ENCODE data around the gene FAM219A.
A peak's percentile ranks its signal among the peaks of the same experiment; 100 is the strongest.

Gene FAM219A

DNA sequence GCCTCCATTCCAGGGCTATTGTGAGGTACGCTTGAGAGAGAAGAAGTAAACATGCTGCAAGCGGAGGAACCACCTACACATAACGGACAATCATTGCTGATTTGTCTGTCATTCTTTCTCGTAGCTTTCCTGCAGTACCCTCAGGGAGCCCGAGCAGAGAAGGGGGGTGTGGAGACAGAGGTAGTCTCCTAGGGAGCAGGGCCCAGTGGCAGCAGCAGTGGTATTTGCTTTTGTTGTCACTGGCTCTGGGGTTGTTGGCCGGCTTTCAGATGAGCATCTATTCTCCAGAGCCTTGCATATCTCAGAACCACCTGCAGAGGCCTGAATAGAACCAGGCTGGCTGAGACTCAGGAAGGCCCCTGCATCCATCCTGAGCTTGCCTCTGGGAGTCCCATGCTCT, 44.5 kb upstream of the FAM219A start:
- TF ChIP-seq, protein P1, sequence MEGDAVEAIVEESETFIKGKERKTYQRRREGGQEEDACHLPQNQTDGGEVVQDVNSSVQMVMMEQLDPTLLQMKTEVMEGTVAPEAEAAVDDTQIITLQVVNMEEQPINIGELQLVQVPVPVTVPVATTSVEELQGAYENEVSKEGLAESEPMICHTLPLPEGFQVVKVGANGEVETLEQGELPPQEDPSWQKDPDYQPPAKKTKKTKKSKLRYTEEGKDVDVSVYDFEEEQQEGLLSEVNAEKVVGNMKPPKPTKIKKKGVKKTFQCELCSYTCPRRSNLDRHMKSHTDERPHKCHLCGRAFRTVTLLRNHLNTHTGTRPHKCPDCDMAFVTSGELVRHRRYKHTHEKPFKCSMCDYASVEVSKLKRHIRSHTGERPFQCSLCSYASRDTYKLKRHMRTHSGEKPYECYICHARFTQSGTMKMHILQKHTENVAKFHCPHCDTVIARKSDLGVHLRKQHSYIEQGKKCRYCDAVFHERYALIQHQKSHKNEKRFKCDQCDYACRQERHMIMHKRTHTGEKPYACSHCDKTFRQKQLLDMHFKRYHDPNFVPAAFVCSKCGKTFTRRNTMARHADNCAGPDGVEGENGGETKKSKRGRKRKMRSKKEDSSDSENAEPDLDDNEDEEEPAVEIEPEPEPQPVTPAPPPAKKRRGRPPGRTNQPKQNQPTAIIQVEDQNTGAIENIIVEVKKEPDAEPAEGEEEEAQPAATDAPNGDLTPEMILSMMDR (IDR thresholded peaks at IDR 0.05; ENCODE audit: low read depth, low read length, missing control alignments): no peak
- no peak for DNase-seq (ENCODE audit: low read depth)
- no peak overlapping the region for H3K4me3 ChIP-seq (ENCODE audit: low read depth, low read length)
- in situ Hi-C loops (cut with HindIII; ENCODE audit: low sequenced_read_pairs): loop anchor here (10.0 kb wide), 2 partner anchors 78 to 112 kb away; partner anchors contain the start of gene RPP25L

DNA sequence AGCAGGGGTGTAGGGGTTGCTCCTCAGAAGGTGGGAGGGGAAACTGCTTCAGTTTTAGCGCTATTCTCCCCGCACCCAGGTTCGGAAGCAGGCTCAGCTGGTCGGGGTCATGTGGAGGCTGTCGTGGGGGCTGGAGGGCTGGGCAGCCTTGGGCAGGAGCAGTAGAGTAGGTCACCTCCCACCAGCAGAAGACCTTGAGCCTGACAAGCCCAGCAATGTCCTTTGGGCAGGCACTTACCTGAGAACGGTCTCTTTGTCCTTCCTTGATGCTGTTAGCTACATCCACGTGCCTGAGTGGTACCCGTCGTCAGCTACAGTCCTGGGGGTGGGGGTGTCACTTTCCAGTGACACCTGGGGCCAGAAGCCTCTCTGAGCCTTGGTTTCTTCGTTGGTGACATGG, 44.1 kb upstream of the FAM219A start:
- in situ Hi-C loops (cut with HindIII; ENCODE audit: low sequenced_read_pairs): loop anchor here (10.0 kb wide), 2 partner anchors 78 to 112 kb away; partner anchors contain the start of gene RPP25L
- TF ChIP-seq, protein P1 (IDR thresholded peaks at IDR 0.05; ENCODE audit: low read depth, low read length, missing control alignments): no peak
- no peak overlapping the region for H3K4me3 ChIP-seq (ENCODE audit: low read depth, low read length)
- DNase-seq (ENCODE audit: low read depth): no peak

DNA sequence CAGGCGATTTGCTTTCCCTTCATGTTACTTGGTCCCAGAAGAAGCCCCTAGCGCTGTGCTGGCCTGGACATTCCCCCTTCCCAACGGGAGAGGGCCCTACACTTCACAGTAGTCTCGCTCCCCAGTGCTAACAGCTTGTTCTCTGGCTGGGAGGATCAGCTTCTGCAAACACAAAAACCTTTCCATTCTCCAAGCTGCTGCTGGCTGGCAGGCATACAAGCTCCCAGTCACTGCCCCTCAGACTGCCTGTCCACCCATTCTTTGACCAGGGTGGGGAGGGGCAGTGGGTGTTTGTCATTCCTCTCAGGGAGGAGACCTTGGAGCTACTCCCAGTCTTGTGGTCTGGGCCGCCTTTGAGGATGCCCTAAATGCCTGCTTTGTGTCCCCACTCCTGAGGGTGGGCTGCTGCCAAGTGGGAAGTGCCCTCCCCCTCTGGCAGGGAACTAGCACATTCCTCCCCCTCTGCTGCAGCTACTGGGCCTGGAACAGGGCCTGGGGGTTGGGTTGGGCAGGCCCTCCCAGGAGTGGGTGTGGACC, 43.6 kb upstream of the FAM219A start:
- no peak overlapping the region for H3K4me3 ChIP-seq (ENCODE audit: low read depth, low read length)
- in situ Hi-C loops (cut with HindIII; ENCODE audit: low sequenced_read_pairs): loop anchor here (10.0 kb wide), 2 partner anchors 77 to 113 kb away; partner anchors contain the start of gene RPP25L
- TF ChIP-seq, protein P1 (IDR thresholded peaks at IDR 0.05; ENCODE audit: low read depth, low read length, missing control alignments): peak; percentile 52
- peak; percentile 73 for DNase-seq (ENCODE audit: low read depth)

DNA sequence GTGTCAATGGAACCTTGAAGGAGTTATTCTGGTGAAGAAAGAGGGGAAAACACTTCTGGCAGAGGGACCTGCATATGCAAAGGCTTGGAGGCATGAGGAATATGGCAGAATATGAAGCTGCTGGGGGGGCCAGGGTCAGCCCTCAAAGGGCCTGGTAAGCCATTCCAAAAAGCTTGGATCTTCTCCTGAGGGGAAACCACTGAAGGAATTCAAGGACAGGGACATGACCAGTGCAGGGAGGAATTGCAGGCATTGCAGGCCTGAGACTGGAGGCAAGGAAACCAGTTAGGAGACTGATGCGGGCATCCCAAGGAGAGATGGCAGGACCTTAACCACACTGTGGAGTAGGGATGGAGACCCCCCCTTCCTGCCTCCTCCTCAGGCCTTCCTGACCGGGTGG, 43.0 kb upstream of the FAM219A start:
- in situ Hi-C loops (cut with HindIII; ENCODE audit: low sequenced_read_pairs): loop anchor here (10.0 kb wide), 2 partner anchors 77 to 113 kb away; partner anchors contain the start of gene RPP25L
- TF ChIP-seq, protein P1 (IDR thresholded peaks at IDR 0.05; ENCODE audit: low read depth, low read length, missing control alignments): no peak
- H3K4me3 ChIP-seq (ENCODE audit: low read depth, low read length): no peak overlapping the region
- DNase-seq (ENCODE audit: low read depth): no peak

DNA sequence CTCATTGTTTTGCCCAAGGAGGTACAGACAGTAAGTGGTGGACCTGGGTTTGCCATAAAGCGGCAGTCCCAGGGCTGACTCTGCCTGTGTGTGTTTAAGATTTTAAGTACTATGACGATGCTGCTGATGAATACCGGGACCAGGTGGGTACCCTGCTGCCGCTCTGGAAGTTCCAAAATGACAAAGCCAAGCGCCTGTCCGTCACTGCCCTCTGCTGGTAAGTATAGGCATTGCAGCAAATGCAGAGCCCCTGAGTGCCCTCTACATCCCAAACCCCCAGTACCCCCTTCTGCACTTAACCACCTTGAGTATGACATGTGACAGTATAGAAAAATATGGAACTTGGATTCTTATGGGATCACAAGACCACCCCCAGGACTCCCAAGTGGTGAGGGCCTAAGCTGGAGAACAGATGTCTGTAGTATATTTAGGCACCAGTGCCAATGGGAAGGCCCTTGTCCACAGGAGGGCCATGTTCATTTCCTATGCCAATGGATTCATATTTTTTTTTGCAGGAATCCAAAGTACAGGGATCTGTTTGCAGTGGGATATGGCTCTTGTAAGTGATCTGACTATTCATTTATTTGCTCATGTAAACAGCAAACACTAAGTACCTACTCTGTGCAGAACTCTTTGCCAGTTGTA, 42.4 kb upstream of the FAM219A start:
- in situ Hi-C loops (cut with HindIII; ENCODE audit: low sequenced_read_pairs): loop anchor here (10.0 kb wide), 2 partner anchors 76 to 114 kb away; partner anchors contain the start of gene RPP25L
- peak; percentile 9 for DNase-seq (ENCODE audit: low read depth)
- TF ChIP-seq, protein P1 (IDR thresholded peaks at IDR 0.05; ENCODE audit: low read depth, low read length, missing control alignments): peak; percentile 99

DNA sequence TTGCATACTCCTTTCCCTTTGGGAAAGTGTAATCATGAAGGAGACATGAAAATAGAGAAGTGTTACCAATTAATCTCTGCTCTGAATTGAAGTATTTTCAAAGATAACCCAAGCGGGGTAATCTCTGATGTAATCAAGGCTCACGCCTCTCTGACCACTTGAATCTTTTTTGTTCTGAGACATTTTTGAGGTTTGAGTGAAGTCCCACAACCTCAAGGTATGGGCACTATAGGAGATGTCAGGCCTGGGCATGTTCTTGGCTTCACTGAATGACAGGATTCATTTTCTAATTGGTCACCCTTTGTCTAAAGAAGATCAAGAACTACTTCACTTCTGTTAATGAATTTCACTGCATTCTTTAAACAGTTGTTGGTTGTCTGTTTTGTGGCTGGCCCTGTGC, 40.7 kb upstream of the FAM219A start:
- no peak overlapping the region for H3K4me3 ChIP-seq (ENCODE audit: low read depth, low read length)
- DNase-seq (ENCODE audit: low read depth): no peak
- TF ChIP-seq, protein P1 (IDR thresholded peaks at IDR 0.05; ENCODE audit: low read depth, low read length, missing control alignments): no peak
- in situ Hi-C loops (cut with HindIII; ENCODE audit: low sequenced_read_pairs): no loop called here

More for the DNA sequence above, 42.4 kb upstream of the FAM219A start:
- H3K4me3 ChIP-seq (ENCODE audit: low read depth, low read length): no peak overlapping the region
